ENCODE measurements around the gene TUT1.
"Not testable (repeated sequence)": the region's sequence is repeated elsewhere in the genome, so short reads cannot be mapped to it uniquely, and the experiment has no call there.

TUT1 gene

GRCh38 chr11:62580959-62581715 lies 10.2 kb downstream of the TUT1 start:
- H3K4me3 ChIP-seq (ENCODE audit: low read depth, low read length): no peak overlapping the region
- DNase-seq (ENCODE audit: low read depth): no peak

GRCh38 chr11:62579252-62579651 lies 12.1 kb downstream of the TUT1 start:
- DNase-seq (ENCODE audit: low read depth): no peak
- no peak overlapping the region for H3K4me3 ChIP-seq (ENCODE audit: low read depth, low read length)

- no peak overlapping the region for H3K4me3 ChIP-seq (ENCODE audit: low read depth, low read length)
- no peak for DNase-seq (ENCODE audit: low read depth)
Observed at GRCh38 chr11:62578541-62578940, 12.8 kb downstream of the TUT1 start.

- no peak for DNase-seq (ENCODE audit: low read depth)
- no peak overlapping the region for H3K4me3 ChIP-seq (ENCODE audit: low read depth, low read length)
Observed at GRCh38 chr11:62577046-62577714, 14.1 kb downstream of the TUT1 start.

- H3K4me3 ChIP-seq (ENCODE audit: low read depth, low read length): no peak overlapping the region
- no peak for DNase-seq (ENCODE audit: low read depth)
Observed at GRCh38 chr11:62575837-62576236, 15.5 kb downstream of the TUT1 start.

GRCh38 chr11:62575156-62575555 lies 16.2 kb downstream of the TUT1 start:
- no peak for DNase-seq (ENCODE audit: low read depth)
- H3K4me3 ChIP-seq (ENCODE audit: low read depth, low read length): peak overlapping the region; percentile 62

GRCh38 chr11:62574363-62575071 lies 16.8 kb downstream of the TUT1 start:
- DNase-seq (ENCODE audit: low read depth): no peak
- H3K4me3 ChIP-seq (ENCODE audit: low read depth, low read length): peak overlapping the region; percentile 62

GRCh38 chr11:62573592-62574362 lies 17.5 kb downstream of the TUT1 start, which contains the start of gene EEF1G:
TSS of gene EEF1G (minus strand) at chr11:62573891. CDS start at chr11:62573842, 49 bp downstream.
- H3K4me3 ChIP-seq (ENCODE audit: low read depth, low read length): peak within 1 kb of the TSS; percentile 98
- peak; percentile 100 for DNase-seq (ENCODE audit: low read depth)

- no peak for DNase-seq (ENCODE audit: low read depth)
- peak overlapping the region; percentile 98 for H3K4me3 ChIP-seq (ENCODE audit: low read depth, low read length)
Observed at GRCh38 chr11:62573006-62573591, 18.2 kb downstream of the TUT1 start.

- H3K4me3 ChIP-seq (ENCODE audit: low read depth, low read length): peak overlapping the region; percentile 98
- DNase-seq (ENCODE audit: low read depth): no peak
Observed at GRCh38 chr11:62572431-62572830, 18.9 kb downstream of the TUT1 start.

- H3K4me3 ChIP-seq (ENCODE audit: low read depth, low read length); DNase-seq (ENCODE audit: low read depth): not testable (repeated sequence)
Observed at GRCh38 chr11:62571493-62571892, 19.8 kb downstream of the TUT1 start.

- H3K4me3 ChIP-seq (ENCODE audit: low read depth, low read length): not testable (repeated sequence)
Observed at GRCh38 chr11:62570903-62571302, 20.4 kb downstream of the TUT1 start.

GRCh38 chr11:62569611-62570010 lies 21.7 kb downstream of the TUT1 start:
- H3K4me3 ChIP-seq (ENCODE audit: low read depth, low read length): no peak overlapping the region
- DNase-seq (ENCODE audit: low read depth): no peak

More at GRCh38 chr11:62570903-62571302, 20.4 kb downstream of the TUT1 start:
- DNase-seq (ENCODE audit: low read depth): not testable (repeated sequence)

GRCh38 chr11:62567018-62567633 lies 24.2 kb downstream of the TUT1 start:
- DNase-seq (ENCODE audit: low read depth): no peak
- no peak overlapping the region for H3K4me3 ChIP-seq (ENCODE audit: low read depth, low read length)

GRCh38 chr11:62566247-62566646 lies 25.1 kb downstream of the TUT1 start:
- DNase-seq (ENCODE audit: low read depth): no peak
- no peak overlapping the region for H3K4me3 ChIP-seq (ENCODE audit: low read depth, low read length)

GRCh38 chr11:62565100-62565802 lies 26.1 kb downstream of the TUT1 start:
- no peak overlapping the region for H3K4me3 ChIP-seq (ENCODE audit: low read depth, low read length)
- no peak for DNase-seq (ENCODE audit: low read depth)

GRCh38 chr11:62561677-62562230 lies 29.6 kb downstream of the TUT1 start:
- not testable (repeated sequence) for DNase-seq (ENCODE audit: low read depth); H3K4me3 ChIP-seq (ENCODE audit: low read depth, low read length)

GRCh38 chr11:62560566-62561103 lies 30.7 kb downstream of the TUT1 start:
- DNase-seq (ENCODE audit: low read depth): peak; percentile 88
- no peak overlapping the region for H3K4me3 ChIP-seq (ENCODE audit: low read depth, low read length)
